ENCODE data around the gene NGLY1.

GRCh38 chr3:25780618-25781017, 2.6 kb downstream of the NGLY1 start:
- TF ChIP-seq EZH2 (optimal IDR thresholded peaks at IDR 0.05; ENCODE audit: low read depth, low read length) (no peak), CTCF (IDR thresholded peaks at IDR 0.05; ENCODE audit: low read length) (no peak), EZH2phosphoT487 (IDR thresholded peaks at IDR 0.05; ENCODE audit: low read length) (no peak)

Measured in MM.1S (cell line).